Epithelial cell of proximal tubule (primary cell): Measurements from ENCODE around the gene NBPF1. TPM values are rescaled to one million over a fixed set of nuclear protein-coding genes. Genes with fewer than 3 reads are reported as not detected.
"Not testable (repeated sequence)": the region's sequence is repeated elsewhere in the genome, so short reads cannot be mapped to it uniquely, and the experiment has no call there.

Experiments used
- DNase-seq: peaks from one replicate; pipeline ENCODE4 v3.0.0-alpha.2; 2011; ENCODE audit warnings: low read depth
- H3K4me3 ChIP-seq: 2 replicates; pipeline ENCODE4 v1.5.1; 2011; ENCODE audit warnings: low read depth, mild to moderate bottlenecking, low read length
- CTCF ChIP-seq: conservative IDR thresholded peaks from 2 replicates; pipeline ENCODE4 v1.5.1; 2012; ENCODE audit warnings: low read depth, mild to moderate bottlenecking, low read length
- total RNA-seq: library from RNA; depleted of rRNA; stranded (reverse); fragments of >200 nt; gene quantifications from 2 replicates; pipeline ENCODE4 v1.2.3, GENCODE V29; 2015

NBPF1 gene
- total RNA-seq, 1 donor from 2014 or later: 9.7 TPM

GRCh38 chr1:16644482-16645270 lies 31.3 kb upstream of the NBPF1 start:
- H3K4me3 ChIP-seq: peak overlapping the region; percentile 72
- peak; percentile 59 for TF ChIP-seq CTCF

GRCh38 chr1:16644193-16644481 lies 30.8 kb upstream of the NBPF1 start:
- TF ChIP-seq CTCF: no peak
- DNase-seq: no peak
- peak overlapping the region; percentile 72 for H3K4me3 ChIP-seq

More at GRCh38 chr1:16644482-16645270, 31.3 kb upstream of the NBPF1 start:
- peak; percentile 76 for DNase-seq

GRCh38 chr1:16643476-16644192 lies 30.3 kb upstream of the NBPF1 start:
- not testable (repeated sequence) for DNase-seq
- H3K4me3 ChIP-seq: peak overlapping the region; percentile 72

- not testable (repeated sequence) for DNase-seq, H3K4me3 ChIP-seq
These were observed 29.6 kb upstream of the NBPF1 start for GRCh38 chr1:16643001-16643411.

GRCh38 chr1:16642025-16642966 lies 28.9 kb upstream of the NBPF1 start:
- not testable (repeated sequence) for DNase-seq, H3K4me3 ChIP-seq

- not testable (repeated sequence) for H3K4me3 ChIP-seq, DNase-seq
These were observed 28.0 kb upstream of the NBPF1 start for GRCh38 chr1:16641159-16641975.

GRCh38 chr1:16639091-16640031 lies 26.0 kb upstream of the NBPF1 start:
- not testable (repeated sequence) for DNase-seq, H3K4me3 ChIP-seq

GRCh38 chr1:16637941-16638778 lies 24.8 kb upstream of the NBPF1 start:
- not testable (repeated sequence) for DNase-seq

GRCh38 chr1:16636551-16637195 lies 23.3 kb upstream of the NBPF1 start:
- H3K4me3 ChIP-seq, DNase-seq: not testable (repeated sequence)

More at GRCh38 chr1:16637941-16638778, 24.8 kb upstream of the NBPF1 start:
- H3K4me3 ChIP-seq: not testable (repeated sequence)

GRCh38 chr1:16635959-16636358 lies 22.6 kb upstream of the NBPF1 start:
- H3K4me3 ChIP-seq, DNase-seq: not testable (repeated sequence)

- not testable (repeated sequence) for H3K4me3 ChIP-seq, DNase-seq
These were observed 20.3 kb upstream of the NBPF1 start for GRCh38 chr1:16633540-16634282.

- H3K4me3 ChIP-seq, DNase-seq: not testable (repeated sequence)
These were observed 18.9 kb upstream of the NBPF1 start for GRCh38 chr1:16632044-16632850.
